ENCODE data around the gene MDFIC2.

Gene MDFIC2

GRCh38 chr3:70182166-70182565 is 130.3 kb downstream of the MDFIC2 start:
- no peak for DNase-seq (ENCODE audit: extremely low read depth, low read depth)
- TF ChIP-seq, protein P1, sequence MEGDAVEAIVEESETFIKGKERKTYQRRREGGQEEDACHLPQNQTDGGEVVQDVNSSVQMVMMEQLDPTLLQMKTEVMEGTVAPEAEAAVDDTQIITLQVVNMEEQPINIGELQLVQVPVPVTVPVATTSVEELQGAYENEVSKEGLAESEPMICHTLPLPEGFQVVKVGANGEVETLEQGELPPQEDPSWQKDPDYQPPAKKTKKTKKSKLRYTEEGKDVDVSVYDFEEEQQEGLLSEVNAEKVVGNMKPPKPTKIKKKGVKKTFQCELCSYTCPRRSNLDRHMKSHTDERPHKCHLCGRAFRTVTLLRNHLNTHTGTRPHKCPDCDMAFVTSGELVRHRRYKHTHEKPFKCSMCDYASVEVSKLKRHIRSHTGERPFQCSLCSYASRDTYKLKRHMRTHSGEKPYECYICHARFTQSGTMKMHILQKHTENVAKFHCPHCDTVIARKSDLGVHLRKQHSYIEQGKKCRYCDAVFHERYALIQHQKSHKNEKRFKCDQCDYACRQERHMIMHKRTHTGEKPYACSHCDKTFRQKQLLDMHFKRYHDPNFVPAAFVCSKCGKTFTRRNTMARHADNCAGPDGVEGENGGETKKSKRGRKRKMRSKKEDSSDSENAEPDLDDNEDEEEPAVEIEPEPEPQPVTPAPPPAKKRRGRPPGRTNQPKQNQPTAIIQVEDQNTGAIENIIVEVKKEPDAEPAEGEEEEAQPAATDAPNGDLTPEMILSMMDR (IDR thresholded peaks at IDR 0.05; ENCODE audit: low read depth, low read length), result no peak

- DNase-seq (ENCODE audit: extremely low read depth, low read depth), result no peak
- TF ChIP-seq, protein P1 (IDR thresholded peaks at IDR 0.05; ENCODE audit: low read depth, low read length), result no peak
Observed at GRCh38 chr3:70180664-70181063, 131.8 kb downstream of the MDFIC2 start.

GRCh38 chr3:70179111-70179510 is 133.3 kb downstream of the MDFIC2 start:
- DNase-seq (ENCODE audit: extremely low read depth, low read depth), result no peak
- TF ChIP-seq, protein P1 (IDR thresholded peaks at IDR 0.05; ENCODE audit: low read depth, low read length), result no peak

DNA sequence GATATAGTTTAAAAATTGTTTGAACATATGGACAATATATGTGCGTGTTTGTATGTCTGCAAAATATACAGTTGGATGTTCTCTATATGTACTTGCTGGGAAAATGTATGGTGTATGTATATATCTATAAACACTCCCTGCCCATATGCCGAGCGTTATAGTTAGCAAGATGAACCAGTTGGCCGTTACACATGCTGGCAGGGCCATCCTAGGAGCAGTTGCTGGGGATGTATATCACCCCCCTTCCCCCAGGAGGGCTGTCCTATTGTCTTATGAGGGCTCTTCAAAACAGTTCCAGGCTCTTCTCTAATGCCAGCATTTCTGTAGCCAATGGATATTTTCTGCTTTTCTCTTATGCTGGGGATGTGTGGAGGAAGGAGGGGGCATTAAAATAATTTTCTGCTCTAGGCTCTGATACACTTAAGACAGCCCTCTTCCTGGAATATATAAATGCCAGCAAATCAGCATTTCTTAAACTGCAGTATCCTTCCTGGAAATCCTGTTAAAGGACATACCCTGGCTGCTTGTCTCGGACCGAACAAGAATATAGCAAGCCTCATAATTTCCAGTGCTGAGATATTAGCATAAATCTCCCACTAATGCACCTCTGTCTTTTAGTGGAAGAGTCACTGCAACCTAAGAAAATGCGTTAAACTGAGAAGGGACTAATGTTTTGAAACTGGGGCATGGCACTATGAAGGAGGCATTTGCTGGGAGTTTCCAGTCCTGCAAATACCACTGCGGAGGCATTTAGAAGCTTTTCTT is 134.4 kb downstream of the MDFIC2 start:
- TF ChIP-seq, protein P1 (IDR thresholded peaks at IDR 0.05; ENCODE audit: low read depth, low read length), result no peak
- no peak for DNase-seq (ENCODE audit: extremely low read depth, low read depth)

GRCh38 chr3:70176224-70176623 is 136.2 kb downstream of the MDFIC2 start:
- TF ChIP-seq, protein P1 (IDR thresholded peaks at IDR 0.05; ENCODE audit: low read depth, low read length), result no peak
- DNase-seq (ENCODE audit: extremely low read depth, low read depth), result no peak

DNA sequence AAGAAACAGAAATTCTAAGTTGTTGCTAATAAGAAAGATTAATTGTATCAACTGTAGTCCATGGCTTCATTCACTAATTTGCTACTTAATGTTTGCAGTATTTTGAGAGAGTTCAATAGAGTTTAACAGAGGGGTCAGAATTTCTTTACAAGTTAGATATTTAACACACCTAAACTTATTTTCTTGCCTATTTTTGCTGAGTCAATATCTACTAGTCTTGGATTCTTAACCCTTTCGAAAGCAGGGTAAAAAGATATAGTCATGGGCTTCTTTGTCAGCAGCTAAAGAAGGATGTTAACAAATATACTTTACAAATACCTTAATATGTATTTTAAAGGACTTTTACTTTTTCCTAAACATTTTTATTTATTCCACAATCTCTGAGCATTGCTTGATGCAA is 155.6 kb downstream of the MDFIC2 start:
- no peak for DNase-seq (ENCODE audit: extremely low read depth, low read depth)
- TF ChIP-seq, protein P1 (IDR thresholded peaks at IDR 0.05; ENCODE audit: low read depth, low read length), result no peak

DNA sequence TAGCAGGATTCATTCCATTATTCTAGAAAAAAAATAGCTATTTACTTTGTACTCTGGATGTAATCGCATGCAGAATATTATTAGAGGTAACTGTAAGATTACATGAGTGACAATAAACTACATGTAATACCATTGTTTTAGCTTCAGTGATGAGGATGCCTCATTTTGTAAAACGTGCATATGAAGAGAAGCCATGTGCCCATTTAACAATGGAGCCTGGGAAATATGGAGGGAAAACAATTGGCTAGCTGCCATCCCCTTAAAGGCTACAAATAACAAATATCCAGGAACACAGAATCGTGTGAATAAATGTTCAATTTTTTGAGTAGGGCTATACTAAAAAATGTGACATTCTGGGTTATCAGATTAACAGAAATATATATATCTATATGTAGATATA is 161.8 kb downstream of the MDFIC2 start:
- DNase-seq (ENCODE audit: extremely low read depth, low read depth), result no peak
- TF ChIP-seq, protein P1 (IDR thresholded peaks at IDR 0.05; ENCODE audit: low read depth, low read length), result no peak
